Cerebellar cortex (tissue), 1 donor: ENCODE measurements around the gene DIS3L2.
A peak's percentile ranks its signal among the peaks of the same experiment; 100 is the strongest.
"Not testable (repeated sequence)": the region's sequence is repeated elsewhere in the genome, so short reads cannot be mapped to it uniquely, and the experiment has no call there.

Source experiments
- DNase-seq: peaks from one replicate; pipeline ENCODE4 v3.0.0-alpha.2; 2015; ENCODE audit warnings: low spot score

The DIS3L2 gene

DNA sequence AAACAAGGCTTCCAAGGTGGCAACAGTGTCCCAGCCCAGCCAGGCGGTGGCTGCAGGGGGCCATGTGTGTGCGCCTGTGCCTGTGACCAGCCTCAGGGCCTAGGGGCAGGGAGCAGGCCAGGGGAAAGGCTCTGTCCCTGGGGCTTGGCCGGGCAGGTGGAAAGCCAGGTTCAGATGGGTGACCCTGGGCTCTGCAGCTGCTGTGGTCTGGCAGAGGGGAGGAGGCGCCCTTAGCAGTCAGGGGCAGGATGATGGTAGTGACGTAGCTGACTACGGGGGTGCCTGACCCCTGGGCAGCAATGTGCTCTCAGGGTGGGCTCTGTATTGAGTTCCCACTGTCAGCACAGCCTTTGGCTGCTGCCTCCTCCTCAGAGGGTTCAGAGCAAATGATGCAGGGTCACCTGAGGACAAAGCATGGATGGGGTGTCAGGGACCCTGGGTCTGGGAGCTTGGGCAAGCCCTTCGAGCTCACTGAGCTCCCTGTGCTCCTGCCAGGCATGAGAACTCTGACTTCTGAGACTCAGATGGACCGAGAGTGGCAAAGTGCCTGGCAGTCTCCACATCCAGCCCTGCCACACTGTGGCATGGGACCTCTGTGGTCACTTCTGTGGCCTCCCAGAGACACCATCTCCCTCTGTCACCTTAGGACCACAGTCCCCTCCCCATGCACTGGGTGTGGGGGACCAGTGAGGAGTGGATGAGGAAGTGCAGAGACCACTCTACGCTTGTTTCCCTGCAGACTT, 360.5 kb downstream of the DIS3L2 start:
- DNase-seq: no peak

DNA sequence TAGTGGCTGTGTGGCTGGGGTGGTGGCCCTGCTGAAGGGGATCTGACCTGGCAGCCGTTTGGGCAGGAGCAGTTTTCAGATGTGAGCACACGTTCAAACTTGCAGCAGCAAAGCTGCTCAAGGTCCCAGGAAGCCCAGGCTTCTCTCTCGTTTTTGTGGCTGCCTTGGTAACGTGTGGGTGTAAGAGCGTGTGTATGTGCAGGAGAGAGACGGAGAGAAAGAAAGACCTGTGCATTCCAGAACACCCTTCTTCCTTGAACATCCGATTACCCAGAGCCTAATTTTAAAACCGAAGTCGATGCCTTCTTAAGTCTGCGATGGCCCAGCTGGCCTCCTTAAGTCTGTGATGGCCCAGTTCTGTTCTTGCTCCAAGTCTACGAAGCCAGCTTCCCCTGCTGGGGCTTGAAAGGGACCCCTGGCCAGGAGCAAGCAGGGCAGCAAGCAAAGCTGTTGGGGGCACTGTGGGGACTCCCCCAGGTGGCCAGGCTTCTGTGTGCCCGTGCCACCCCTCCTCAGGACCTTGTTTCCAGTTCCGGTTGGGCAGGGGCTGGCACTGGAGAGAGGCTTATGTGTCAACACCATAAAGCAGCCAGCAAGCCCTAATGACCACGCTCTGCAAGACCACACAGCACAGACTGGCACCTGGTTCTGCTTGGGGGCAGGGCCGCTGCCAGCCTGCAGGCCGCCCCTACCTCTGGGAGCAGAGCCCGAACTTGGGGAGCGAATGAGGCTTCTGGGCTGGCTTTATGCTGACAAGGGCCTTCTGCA, 361.2 kb downstream of the DIS3L2 start:
- DNase-seq: no peak

DNA sequence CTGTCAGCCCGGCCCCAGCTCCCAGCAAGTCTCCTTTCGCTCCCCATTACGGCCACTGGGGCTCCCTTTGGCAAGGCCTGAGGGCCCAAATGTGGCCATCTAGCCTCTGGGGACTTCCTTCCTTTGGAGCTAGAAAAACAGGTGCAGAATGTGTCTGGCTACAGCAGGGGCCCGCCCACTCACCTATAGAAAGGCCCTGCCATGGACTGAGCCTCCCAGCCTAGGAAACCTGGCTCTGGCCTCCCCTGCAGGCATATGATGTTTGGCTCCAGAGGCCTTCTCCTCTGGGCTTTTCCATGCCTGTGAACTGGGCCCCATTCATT, 361.8 kb downstream of the DIS3L2 start:
- DNase-seq: no peak

GRCh38 chr2:232323967-232324366, 362.5 kb downstream of the DIS3L2 start:
- not testable (repeated sequence) for DNase-seq

GRCh38 chr2:232324778-232325177, 363.3 kb downstream of the DIS3L2 start:
- DNase-seq: no peak

DNA sequence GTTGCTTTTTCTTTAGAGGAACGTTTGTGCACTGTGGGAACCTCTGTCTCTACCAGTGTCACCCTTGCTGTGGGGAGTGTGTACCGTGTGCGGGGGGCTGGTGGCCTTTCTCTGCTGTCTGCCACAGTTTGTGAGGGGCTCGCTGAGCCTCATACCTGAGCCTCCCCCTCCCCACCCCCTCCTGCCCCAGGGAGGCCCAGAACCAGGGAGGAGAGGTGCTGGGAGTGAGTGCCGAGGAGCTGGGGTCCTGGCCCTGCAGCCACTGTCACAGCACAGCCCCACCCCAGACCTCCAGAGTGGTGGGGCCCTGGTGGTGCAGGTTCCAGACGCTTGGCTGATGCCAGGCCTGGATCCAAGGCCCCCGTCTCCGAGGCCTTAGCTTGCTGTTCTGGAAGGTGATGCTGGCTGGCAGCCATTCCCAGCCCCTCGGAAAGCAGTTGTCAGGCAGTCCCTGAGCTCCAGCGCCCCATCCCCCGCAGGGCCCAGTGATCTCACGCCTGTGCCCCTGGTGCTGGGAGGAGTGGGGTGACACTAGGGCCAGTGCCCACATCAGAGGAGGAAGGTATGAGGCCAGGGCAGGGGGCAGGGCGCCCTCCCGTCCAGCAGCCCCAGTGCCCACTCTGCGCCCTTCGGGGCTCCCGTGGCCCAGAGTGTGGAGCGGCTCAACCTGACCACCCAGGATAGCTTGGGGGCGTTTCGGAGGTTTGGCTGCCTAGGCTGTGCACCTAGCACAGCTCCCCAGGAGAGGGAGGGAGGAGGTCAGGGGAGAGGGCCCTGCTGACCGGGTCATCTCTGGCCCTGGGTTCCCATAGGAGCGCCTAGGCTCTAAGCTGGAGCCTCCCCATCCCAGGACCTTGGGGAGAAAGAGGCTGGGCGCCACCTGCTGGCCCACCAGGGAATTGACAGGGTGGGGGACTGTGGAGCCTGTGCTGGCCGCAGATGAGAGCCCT, 364.1 kb downstream of the DIS3L2 start:
- peak; percentile 17 for DNase-seq

- DNase-seq: not testable (repeated sequence)
Observed at GRCh38 chr2:232326274-232327104, 365.0 kb downstream of the DIS3L2 start.

GRCh38 chr2:232327105-232328031, 365.9 kb downstream of the DIS3L2 start:
- peak; percentile 41 for DNase-seq

GRCh38 chr2:232328032-232328422, 366.5 kb downstream of the DIS3L2 start:
- DNase-seq: no peak

DNA sequence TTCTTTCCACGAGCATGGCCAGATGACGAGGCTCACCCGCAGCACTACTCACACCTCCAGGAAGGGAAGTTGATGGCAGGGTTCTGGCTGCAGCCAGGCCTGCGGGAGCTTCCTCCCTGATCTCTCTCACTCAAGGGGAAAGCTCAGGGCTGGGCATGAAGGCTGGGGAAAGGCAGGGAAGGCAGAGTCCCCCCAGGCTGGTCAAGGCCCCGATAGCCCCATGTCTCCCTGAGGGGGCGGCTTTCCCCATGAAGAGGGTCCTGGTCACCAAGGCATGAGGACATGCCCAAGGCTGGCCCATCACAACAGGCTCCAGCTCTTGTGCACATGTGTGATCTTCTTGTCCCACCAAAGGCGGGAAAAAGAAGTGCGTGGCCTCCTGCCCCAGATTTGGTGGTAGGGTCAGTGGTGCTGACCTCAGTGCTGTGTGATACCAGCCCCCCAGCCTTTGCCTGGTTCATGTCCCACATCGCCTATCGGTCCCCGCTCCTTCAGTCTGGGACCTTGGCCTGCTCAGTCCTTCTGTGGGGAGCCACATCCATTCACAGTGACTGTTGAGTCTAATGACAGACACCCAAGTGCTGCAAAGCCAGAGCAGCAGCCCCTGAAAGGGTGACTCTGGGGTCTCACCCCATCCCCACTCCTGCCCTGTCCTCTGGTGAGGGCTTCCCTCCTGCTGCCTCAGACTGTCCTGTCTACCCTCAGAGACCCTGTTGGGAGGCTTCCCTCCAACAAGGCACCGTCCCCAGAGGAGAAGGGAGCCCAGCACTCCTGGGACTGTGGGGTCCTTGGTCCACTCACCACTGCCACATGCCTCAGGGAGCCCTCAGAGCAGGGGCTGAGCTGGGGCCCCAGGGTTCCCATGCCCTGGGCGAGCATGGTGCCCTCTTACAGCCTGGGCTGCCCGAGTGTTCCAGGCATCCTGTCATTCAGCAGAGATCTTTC, 367.3 kb downstream of the DIS3L2 start:
- no peak for DNase-seq

DNA sequence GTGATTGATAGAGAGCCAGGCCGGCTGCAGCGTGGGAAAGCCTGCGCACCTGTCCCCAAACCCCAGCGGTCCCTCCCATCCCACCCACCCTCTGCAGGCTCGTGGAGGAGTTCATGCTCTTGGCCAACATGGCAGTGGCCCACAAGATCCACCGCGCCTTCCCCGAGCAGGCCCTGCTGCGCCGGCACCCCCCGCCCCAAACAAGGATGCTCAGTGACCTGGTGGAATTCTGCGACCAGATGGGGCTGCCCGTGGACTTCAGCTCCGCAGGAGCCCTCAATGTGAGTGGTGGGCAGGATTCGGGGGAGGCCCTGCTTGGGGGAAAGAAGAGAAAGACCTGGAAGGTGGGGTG, 368.2 kb downstream of the DIS3L2 start:
- DNase-seq: no peak

- no peak for DNase-seq
Observed at GRCh38 chr2:232330068-232330999, 368.8 kb downstream of the DIS3L2 start.

DNA sequence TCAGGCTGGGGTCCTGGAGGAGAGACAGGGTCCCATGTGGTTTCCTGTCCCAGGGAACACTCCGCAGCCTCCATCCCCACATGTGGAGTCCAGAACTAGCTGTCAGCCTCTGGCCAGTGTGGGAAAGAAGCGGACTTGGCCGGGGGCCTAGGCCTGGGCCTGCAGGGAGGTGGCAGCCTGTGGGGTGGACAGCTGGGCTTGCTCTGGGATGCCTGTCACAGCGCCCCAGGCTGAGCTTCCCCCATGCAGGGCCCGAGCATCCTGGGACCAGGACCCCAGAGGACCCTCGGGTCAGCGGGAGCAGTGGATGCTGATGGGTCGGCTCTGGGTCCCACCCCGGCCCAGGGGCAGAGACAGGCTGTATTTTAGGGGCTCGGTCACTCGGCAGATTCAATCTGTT, 369.5 kb downstream of the DIS3L2 start:
- DNase-seq: not testable (repeated sequence)

DNA sequence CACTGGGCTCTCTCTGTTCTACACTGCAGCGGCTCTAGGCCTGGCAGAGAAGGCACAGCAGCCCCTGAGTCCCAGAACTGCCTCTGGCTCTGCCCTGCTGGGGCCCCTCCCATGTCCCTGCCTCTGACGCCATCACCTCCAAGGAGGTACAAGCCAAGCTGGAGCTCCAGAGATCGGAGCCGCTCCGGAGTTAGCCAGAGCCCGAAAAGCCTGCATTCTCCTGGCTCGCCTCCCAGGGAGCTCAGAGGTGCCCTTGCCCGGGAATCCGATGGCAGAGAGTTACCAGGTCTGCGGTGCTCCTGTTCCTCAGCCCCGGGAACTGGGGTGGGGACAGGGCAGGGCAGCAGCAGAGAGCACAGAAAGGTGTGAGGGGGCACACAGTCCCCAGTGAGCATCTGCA, 370.1 kb downstream of the DIS3L2 start:
- DNase-seq: not testable (repeated sequence)

DNA sequence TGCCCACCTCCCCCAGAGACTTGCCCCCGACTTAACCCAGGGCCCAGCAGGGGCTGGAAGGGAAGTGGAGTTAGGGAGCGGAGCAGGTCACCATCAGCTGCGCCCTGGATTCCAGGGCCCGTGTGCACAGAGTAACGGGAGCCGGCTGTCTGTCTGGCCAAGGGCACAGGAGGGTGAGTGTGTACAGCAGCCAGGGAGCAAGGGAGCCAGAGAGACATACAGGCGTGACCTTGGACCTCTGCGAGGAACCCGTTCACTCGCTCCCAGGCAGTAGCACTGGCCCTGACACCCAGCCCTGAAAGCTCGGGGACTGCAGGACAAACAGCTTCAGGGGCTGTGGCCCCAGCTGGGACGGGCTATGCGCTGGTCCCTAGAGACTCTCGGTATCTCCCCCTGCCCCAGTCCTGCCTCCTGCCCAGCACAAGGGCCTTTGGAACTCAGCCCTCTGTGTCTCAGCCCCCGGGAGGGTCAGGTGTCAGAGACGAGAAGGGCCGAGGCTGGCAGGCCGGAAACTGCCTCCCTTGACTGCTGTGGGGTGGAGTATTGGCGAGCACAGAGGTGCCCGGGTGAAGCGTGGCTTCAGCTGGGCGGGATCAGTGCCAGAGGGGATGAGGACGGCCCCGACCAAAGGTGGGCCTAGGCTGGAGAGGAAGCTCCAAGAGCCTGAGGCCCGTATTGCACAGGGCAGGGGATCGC, 370.9 kb downstream of the DIS3L2 start:
- DNase-seq: not testable (repeated sequence)

DNA sequence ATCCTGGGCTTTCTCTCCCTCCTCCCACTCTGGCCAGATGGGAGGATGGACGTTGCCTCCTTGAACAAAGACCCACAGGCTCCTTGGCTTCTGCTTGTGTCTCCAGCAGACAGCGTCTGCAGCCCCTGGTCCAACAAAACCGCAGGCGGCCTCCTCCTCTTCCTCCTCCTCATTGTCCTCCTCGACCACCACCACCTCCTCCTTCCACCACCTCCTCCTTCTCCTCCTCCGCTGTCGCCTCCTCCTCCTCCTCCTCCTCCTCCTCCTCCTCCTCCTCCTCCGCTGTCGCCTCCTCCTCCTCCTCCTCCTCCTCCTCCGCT, 371.4 kb downstream of the DIS3L2 start:
- DNase-seq: no peak

- no peak for DNase-seq
Observed at GRCh38 chr2:232333361-232334135, 372.0 kb downstream of the DIS3L2 start.
